Measurements from ENCODE around the gene RAB4A. TPM values are rescaled to one million over a fixed set of nuclear protein-coding genes. Genes with fewer than 3 reads are reported as not detected.

Gene RAB4A
- polyA plus RNA-seq, 1 donor from 2014 or later = 49.8 TPM

DNA sequence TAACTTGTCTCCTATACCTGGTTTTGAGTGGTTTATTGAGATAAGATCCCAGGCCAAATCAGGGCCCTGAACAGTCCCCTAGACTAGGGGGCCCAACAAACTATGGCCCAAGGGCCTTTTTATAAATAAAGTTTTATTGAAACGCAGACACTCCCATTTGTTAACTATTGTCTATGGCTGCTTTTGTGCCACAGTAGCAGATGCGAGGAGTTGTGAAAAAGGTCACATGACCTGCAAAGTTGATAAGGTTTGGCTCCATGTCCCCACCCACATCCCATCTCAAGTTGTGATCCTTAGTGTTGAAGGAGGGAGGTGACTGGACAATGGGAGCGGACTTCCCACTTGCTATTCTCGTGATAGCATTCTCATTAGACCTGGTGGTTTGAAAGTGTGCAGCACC lies 29.5 kb upstream of the RAB4A start:
- no peaks in the 10 kb centered on the region for H3K79me2 ChIP-seq (replicated peaks; ENCODE audit: insufficient read depth, low read length)
- TF ChIP-seq EP300 (conservative IDR thresholded peaks at IDR 0.05; ENCODE audit: poor library complexity, severe bottlenecking) (no peak), POLR2AphosphoS5 (IDR thresholded peaks at IDR 0.05) (no peak), RAD21 (conservative IDR thresholded peaks at IDR 0.05) (no peak), MXI1 (conservative IDR thresholded peaks at IDR 0.05; ENCODE audit: poor library complexity, severe bottlenecking) (no peak), TAF1 (IDR thresholded peaks at IDR 0.05; ENCODE audit: low read depth) (no peak), SMC3 (conservative IDR thresholded peaks at IDR 0.05; ENCODE audit: poor library complexity) (no peak), EZH2 (IDR thresholded peaks at IDR 0.05; ENCODE audit: borderline replicate concordance, insufficient read depth, low read length, poor library complexity, severe bottlenecking) (no peak)
- TF ChIP-seq, protein P1, sequence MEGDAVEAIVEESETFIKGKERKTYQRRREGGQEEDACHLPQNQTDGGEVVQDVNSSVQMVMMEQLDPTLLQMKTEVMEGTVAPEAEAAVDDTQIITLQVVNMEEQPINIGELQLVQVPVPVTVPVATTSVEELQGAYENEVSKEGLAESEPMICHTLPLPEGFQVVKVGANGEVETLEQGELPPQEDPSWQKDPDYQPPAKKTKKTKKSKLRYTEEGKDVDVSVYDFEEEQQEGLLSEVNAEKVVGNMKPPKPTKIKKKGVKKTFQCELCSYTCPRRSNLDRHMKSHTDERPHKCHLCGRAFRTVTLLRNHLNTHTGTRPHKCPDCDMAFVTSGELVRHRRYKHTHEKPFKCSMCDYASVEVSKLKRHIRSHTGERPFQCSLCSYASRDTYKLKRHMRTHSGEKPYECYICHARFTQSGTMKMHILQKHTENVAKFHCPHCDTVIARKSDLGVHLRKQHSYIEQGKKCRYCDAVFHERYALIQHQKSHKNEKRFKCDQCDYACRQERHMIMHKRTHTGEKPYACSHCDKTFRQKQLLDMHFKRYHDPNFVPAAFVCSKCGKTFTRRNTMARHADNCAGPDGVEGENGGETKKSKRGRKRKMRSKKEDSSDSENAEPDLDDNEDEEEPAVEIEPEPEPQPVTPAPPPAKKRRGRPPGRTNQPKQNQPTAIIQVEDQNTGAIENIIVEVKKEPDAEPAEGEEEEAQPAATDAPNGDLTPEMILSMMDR (IDR thresholded peaks at IDR 0.05; ENCODE audit: poor library complexity, severe bottlenecking) = no peak
- TF ChIP-seq, protein P2, sequence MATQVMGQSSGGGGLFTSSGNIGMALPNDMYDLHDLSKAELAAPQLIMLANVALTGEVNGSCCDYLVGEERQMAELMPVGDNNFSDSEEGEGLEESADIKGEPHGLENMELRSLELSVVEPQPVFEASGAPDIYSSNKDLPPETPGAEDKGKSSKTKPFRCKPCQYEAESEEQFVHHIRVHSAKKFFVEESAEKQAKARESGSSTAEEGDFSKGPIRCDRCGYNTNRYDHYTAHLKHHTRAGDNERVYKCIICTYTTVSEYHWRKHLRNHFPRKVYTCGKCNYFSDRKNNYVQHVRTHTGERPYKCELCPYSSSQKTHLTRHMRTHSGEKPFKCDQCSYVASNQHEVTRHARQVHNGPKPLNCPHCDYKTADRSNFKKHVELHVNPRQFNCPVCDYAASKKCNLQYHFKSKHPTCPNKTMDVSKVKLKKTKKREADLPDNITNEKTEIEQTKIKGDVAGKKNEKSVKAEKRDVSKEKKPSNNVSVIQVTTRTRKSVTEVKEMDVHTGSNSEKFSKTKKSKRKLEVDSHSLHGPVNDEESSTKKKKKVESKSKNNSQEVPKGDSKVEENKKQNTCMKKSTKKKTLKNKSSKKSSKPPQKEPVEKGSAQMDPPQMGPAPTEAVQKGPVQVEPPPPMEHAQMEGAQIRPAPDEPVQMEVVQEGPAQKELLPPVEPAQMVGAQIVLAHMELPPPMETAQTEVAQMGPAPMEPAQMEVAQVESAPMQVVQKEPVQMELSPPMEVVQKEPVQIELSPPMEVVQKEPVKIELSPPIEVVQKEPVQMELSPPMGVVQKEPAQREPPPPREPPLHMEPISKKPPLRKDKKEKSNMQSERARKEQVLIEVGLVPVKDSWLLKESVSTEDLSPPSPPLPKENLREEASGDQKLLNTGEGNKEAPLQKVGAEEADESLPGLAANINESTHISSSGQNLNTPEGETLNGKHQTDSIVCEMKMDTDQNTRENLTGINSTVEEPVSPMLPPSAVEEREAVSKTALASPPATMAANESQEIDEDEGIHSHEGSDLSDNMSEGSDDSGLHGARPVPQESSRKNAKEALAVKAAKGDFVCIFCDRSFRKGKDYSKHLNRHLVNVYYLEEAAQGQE (IDR thresholded peaks at IDR 0.05; ENCODE audit: borderline replicate concordance) = no peak
- no peaks in the 10 kb centered on the region for H3K9me2 ChIP-seq (ENCODE audit: insufficient read depth, low read length)
- no peak overlapping the region for H3K4me2 ChIP-seq (ENCODE audit: low read length)
- H3K9ac ChIP-seq (ENCODE audit: low read length) = no peak overlapping the region
- peaks cover 6% of the 10 kb centered on the region for H3K9me3 ChIP-seq (ENCODE audit: low read length)
- H3F3A ChIP-seq (ENCODE audit: insufficient read depth, low read length, poor library complexity, severe bottlenecking) = no peaks in the 10 kb centered on the region
- no peaks in the 10 kb centered on the region for H4K20me1 ChIP-seq (ENCODE audit: insufficient read depth)
- no peaks in the 10 kb centered on the region for H3K36me3 ChIP-seq (ENCODE audit: insufficient read depth, low read length)
- H2AFZ ChIP-seq (ENCODE audit: low read depth, low read length) = no peak overlapping the region
- no peak overlapping the region for H3K4me3 ChIP-seq (ENCODE audit: low read length)
- H3K27ac ChIP-seq (ENCODE audit: low read length) = no peak overlapping the region
- no peaks in the 10 kb centered on the region for H3K27me3 ChIP-seq (ENCODE audit: insufficient read depth, low read depth, low read length)

GRCh38 chr1:229243638-229244037 lies 27.3 kb upstream of the RAB4A start:
- no peak for TF ChIP-seq POLR2AphosphoS5 (IDR thresholded peaks at IDR 0.05)
- TF ChIP-seq EZH2 (IDR thresholded peaks at IDR 0.05; ENCODE audit: borderline replicate concordance, insufficient read depth, low read length, poor library complexity, severe bottlenecking) = no peak
- TF ChIP-seq MXI1 (conservative IDR thresholded peaks at IDR 0.05; ENCODE audit: poor library complexity, severe bottlenecking) = no peak
- TF ChIP-seq TAF1 (IDR thresholded peaks at IDR 0.05; ENCODE audit: low read depth) = no peak
- no peak for TF ChIP-seq SMC3 (conservative IDR thresholded peaks at IDR 0.05; ENCODE audit: poor library complexity)
- TF ChIP-seq EP300 (conservative IDR thresholded peaks at IDR 0.05; ENCODE audit: poor library complexity, severe bottlenecking) = no peak
- TF ChIP-seq, protein P1 (IDR thresholded peaks at IDR 0.05; ENCODE audit: poor library complexity, severe bottlenecking) = no peak
- TF ChIP-seq, protein P2 (IDR thresholded peaks at IDR 0.05; ENCODE audit: borderline replicate concordance) = no peak
- no peak for TF ChIP-seq RAD21 (conservative IDR thresholded peaks at IDR 0.05)
- Histone ChIP-seq H3K9ac (ENCODE audit: low read length) (no peak overlapping the region), H2AFZ (ENCODE audit: low read depth, low read length) (no peak overlapping the region), H3K36me3 (ENCODE audit: insufficient read depth, low read length) (no peaks in the 10 kb centered on the region), H3F3A (ENCODE audit: insufficient read depth, low read length, poor library complexity, severe bottlenecking) (no peaks in the 10 kb centered on the region), H3K27ac (ENCODE audit: low read length) (no peak overlapping the region), H4K20me1 (ENCODE audit: insufficient read depth) (no peaks in the 10 kb centered on the region), H3K79me2 (replicated peaks; ENCODE audit: insufficient read depth, low read length) (no peaks in the 10 kb centered on the region), H3K27me3 (ENCODE audit: insufficient read depth, low read depth, low read length) (no peaks in the 10 kb centered on the region), H3K9me3 (ENCODE audit: low read length) (peaks cover 6% of the 10 kb centered on the region), H3K4me2 (ENCODE audit: low read length) (no peak overlapping the region), H3K4me3 (ENCODE audit: low read length) (no peak overlapping the region), H3K9me2 (ENCODE audit: insufficient read depth, low read length) (no peaks in the 10 kb centered on the region)

All from neural cell (in vitro differentiated cells).